CD4-positive, alpha-beta T cell treated with Interleukin-12 subunit alpha and Interleukin-12 subunit beta, for 1 hour (primary cell): ENCODE measurements around the gene ATP5MG.
A peak's percentile ranks its signal among the peaks of the same experiment; 100 is the strongest.
"Not testable (repeated sequence)": the region's sequence is repeated elsewhere in the genome, so short reads cannot be mapped to it uniquely, and the experiment has no call there.

Experiments
- DNase-seq: peaks from one replicate; pipeline ENCODE4 v3.0.0-alpha.2; 2020

ATP5MG gene, protein sequence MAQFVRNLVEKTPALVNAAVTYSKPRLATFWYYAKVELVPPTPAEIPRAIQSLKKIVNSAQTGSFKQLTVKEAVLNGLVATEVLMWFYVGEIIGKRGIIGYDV

GRCh38 chr11:118401151-118401879 lies at the start of gene ATP5MG:
Gene ATP5MG, plus strand, starts transcription at chr11:118401606. Its CDS starts 60 bp downstream, at chr11:118401666.
- peak; percentile 94 for DNase-seq

DNA sequence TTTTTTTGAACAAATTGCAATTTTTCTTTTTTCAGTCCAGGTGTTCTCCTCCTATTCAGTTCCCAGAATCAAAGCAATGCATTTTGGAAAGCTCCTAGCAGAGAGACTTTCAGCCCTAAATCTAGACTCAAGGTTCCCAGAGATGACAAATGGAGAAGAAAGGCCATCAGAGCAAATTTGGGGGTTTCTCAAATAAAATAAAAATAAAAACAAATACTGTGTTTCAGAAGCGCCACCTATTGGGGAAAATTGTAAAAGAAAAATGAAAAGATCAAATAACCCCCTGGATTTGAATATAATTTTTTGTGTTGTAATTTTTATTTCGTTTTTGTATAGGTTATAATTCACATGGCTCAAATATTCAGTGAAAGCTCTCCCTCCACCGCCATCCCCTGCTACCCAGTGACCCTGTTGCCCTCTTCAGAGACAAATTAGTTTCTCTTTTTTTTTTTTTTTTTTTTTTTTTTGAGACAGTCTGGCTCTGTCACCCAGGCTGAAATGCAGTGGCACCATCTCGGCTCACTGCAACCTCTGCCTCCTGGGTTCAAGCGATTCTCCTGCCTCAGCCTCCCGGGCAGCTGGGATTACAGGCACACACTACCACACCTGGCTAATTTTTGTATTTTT lies 48.2 kb upstream of the ATP5MG start:
- peak; percentile 73 for DNase-seq

GRCh38 chr11:118358071-118358470 lies 43.3 kb upstream of the ATP5MG start:
- DNase-seq = no peak

GRCh38 chr11:118359295-118359958 lies 42.0 kb upstream of the ATP5MG start, which contains the start of gene UBE4A:
Gene UBE4A, plus strand, starts transcription at chr11:118359600. Its CDS starts 5,481 bp downstream, at chr11:118365081.
- peak; percentile 98 for DNase-seq

DNA sequence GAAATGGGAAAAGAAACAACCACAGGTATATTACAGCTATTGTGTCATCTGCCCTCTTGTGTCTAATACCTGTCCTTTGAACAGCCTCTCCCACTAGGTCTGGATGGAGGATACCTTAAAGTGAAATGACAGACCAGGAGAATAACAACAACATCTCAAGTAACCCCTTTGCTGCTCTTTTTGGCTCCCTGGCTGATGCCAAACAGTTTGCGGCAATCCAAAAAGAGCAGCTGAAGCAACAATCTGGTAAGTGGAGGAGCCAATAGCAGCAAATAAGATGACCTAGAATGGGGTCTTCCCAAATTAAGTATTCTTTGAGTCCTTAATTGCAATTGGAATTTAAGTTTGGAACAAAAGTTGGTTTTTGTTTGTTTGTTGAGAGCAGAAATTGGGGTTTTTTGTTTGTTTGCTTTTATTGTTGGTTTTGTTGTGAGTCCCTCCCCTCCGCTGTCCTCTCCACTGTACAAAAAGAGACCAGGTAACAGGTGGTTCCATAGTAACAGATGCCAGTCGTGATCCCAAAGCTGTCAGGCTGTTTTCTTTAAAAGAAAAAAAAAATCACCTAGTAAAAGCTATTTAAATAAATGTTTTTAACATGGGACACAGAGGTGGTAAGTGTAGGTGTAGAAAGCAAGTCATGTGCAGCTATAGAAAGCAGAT lies 36.3 kb upstream of the ATP5MG start:
- no peak for DNase-seq

DNA sequence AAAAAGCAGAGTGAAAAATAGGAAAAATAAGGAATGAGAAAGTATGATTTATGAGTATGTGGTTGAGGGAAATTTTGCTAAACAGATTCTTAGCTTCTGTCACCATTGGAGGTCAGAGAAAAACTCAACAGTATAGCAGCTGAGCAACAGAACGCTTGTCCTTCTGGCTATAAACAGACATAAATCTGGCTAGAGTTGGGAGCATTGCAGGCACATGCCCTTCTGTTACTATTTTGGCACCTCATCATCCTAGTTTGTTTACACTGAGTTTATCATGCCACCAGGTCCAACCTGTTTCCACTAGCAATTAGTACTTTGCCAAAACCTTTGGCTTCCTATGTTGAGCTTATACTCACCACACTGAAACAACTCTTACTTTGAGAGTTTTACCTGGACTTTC lies 35.1 kb upstream of the ATP5MG start:
- no peak for DNase-seq

DNA sequence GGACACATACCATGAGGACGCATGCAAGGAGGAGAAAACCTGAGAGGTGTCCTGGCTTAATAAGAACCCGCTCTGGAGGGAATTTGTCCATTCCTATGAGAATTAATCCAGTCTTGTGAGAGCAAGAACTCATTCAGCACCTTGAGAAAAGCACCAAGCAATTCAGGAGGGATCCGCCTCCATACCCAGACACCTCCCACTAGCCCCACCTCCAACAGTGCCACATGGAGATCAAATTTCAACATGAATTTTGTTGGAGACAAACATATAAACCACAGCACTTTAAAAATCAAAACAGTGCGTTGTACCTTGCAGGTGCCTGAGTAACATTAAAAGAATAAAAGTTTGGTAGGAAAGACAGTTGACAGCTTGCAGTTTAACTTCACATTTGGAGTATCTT lies 30.6 kb upstream of the ATP5MG start:
- DNase-seq = no peak

DNA sequence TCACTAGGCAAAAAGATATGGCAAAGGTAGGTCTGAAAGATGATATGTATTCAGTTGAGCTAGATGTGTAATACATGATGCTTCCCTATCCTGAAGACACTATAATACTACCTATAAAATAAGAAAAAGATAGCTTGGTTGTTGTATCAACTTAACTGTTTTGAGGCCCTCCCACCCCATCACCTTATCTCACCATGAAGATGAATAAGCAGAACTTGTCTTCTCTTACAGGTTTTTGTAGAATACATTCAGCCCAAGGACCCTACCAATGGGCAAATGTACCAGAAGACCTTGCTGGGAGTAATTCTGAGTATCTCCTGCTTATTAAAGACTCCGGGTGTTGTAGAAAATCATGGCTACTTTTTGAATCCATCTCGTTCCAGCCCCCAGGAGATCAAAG lies 28.1 kb upstream of the ATP5MG start:
- DNase-seq = no peak

DNA sequence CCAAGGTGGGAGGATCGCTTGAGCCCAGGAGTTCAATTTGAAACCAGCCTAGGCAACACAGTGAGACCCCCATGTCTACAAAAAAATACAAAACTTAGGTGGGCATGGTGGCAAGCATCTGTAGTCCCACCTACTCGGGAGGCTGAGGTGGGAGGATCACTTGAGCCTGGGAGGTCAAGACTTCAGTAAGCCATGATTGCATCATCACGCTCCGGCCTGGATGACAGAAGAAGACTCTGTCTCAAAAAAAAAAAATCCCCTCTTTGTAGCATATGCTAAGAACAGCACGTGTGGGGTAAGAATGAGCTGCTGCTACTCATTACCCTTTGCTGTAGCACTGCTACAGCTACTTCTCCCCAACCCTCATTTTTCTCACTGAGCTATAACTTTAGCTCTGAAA lies 27.5 kb upstream of the ATP5MG start:
- no peak for DNase-seq

GRCh38 chr11:118374729-118375128 lies 26.7 kb upstream of the ATP5MG start:
- DNase-seq = no peak

- no peak for DNase-seq
These were observed 25.4 kb upstream of the ATP5MG start for GRCh38 chr11:118375978-118376377.

- no peak for DNase-seq
These were observed 21.9 kb upstream of the ATP5MG start for GRCh38 chr11:118379497-118379896.

GRCh38 chr11:118380571-118380970 lies 20.8 kb upstream of the ATP5MG start:
- DNase-seq = no peak

DNA sequence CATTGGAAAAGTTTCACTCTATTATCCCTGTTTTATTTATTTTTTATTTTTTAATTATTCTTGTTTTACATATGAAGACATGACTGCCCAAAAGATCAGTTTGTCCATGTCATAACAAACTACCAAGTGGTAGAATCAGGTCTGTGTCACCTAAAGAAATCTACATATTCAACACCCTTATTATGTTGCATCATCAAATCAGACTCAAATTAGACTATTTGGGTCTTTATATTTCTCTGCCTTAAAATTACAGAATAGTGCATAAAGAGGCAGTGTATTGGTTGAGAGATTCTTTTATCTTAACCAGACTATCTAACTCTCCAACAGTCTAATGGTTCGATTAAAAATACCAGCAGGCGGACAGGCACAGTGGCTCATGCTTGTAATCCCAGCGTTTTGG lies 18.5 kb upstream of the ATP5MG start:
- no peak for DNase-seq

DNA sequence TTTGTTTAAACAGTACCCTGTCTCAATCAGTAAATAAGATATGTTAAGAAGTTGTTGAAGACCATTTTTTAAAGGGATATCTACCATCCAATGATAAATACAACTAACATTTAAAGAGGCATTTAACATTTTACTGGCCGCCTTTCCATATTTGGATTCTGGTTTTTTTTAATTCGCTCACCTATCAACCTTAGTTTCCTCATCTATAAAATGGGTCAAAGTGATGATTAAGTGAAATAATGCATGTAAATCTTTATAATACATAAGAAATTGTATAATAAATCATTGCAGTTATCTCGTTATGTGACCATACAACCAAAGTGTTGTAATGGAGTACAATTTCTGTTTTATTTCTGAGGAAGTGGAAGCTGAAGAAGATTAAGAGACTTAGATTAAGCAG lies 17.7 kb upstream of the ATP5MG start:
- no peak for DNase-seq

DNA sequence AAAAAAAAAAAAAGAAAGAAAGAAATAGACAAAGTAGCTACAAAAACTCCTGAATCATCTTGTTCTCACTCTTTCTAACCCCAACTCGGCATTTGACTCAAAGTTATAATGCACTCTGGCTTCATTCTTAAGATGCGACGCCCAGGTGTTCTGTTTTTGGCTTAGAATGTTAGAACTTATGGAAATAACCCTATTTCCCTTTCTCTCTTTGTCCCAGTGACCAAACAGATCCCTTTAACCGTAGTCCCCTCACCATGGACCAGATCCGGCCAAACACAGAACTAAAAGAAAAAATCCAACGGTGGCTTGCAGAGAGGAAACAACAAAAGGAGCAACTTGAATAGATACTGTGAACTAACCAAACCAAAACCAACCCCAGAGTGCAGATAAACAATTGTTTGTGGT lies 5.3 kb upstream of the ATP5MG start:
- peak; percentile 51 for DNase-seq

DNA sequence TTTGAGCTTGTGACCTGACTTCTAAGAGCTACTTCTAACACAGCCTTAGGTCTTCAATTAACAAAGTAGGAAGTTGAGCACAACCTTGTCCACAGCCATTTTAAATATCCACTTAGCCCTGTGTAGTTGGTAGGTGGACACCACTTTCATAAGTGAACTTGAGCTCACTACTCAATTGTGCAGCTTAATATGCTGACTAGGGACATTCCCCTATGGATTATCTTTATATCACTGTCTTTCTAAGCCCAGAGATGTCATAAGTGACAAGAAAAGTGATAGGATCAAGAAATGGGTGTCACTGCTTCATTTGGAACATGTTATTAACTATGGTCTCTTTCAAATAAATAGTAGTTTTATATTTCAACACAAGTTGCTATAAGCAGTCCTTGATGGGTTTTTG lies 4.0 kb upstream of the ATP5MG start:
- DNase-seq = no peak

GRCh38 chr11:118398791-118399559 lies 2.4 kb upstream of the ATP5MG start:
- DNase-seq = peak; percentile 87

DNA sequence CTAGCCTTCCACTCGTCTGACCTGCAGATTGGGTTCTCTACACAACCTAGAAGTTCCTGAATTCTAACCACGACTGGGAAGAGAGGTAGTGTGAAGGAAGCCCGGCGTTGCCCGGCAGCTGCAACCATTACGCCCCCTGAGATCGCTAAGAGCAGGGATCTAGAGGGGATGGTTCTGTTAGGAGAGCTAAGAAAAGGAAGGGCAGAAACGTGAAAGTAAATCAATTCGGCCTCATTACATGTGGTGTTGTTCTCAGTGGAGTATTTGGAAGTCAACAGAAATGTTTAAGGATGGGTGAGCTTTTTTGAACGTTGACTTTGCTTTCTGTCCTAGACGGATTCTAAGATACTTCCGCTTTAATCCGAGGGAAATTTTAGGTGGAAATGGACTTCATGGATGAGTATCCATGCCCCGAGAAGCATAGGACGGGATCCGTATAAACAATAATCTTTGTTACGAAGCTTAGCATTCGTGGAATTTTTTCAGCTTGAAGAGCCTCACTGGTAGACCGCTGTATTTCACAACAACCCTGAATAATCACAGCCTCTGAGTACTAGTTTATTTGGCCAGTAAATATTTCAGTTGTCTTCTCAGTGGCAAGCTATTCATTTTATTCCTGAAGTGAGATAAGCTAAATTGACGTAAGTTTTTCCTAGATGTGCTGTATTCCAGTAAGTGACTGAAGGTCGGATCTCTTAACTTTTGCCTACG lies 629 bp downstream of the ATP5MG start:
- DNase-seq = no peak

- not testable (repeated sequence) for DNase-seq
These were observed 1.2 kb downstream of the ATP5MG start for GRCh38 chr11:118402594-118402993.

DNA sequence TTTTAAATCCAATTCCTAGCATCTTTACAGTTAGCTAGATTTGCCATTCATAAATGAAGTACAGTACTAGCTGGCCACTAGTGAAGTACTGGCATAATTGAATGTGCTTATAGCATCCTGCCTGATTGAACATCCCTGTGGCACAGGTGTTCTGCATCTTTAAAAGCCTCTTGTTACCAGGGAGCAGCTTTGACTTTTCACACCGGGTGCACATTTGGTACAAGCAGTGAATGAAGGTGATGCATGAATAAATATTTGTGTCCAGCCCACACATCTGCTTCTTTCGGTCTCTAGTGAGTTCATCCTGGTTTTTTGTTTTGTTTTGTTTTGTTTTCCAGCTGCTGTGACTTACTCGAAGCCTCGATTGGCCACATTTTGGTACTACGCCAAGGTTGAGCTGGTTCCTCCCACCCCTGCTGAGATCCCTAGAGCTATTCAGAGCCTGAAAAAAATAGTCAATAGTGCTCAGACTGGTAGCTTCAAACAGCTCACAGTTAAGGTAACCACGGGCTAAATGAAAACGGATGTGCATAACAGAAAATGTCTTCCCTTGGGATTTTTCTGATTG lies 5.3 kb downstream of the ATP5MG start:
- DNase-seq = no peak
